ENCODE data around the gene LGALS13. TPM values are rescaled to one million over a fixed set of nuclear protein-coding genes. Genes with fewer than 3 reads are reported as not detected.
"Not testable (repeated sequence)": the region's sequence is repeated elsewhere in the genome, so short reads cannot be mapped to it uniquely, and the experiment has no call there.

The LGALS13 gene
- total RNA-seq, 1 donor from 2014 or later: not detected

- DNase-seq: no peak
- ATAC-seq: no peak
- intact Hi-C loops (cut with micrococcal nuclease): no loop called here
Measured at GRCh38 chr19:39607561-39607960, 5.2 kb downstream of the LGALS13 start.

GRCh38 chr19:39613597-39613996 lies 11.3 kb downstream of the LGALS13 start:
- intact Hi-C loops (cut with micrococcal nuclease): no loop called here
- ATAC-seq (no peak), DNase-seq (no peak)

GRCh38 chr19:39617745-39618144 lies 15.4 kb downstream of the LGALS13 start:
- ATAC-seq: no peak
- DNase-seq: no peak
- intact Hi-C loops (cut with micrococcal nuclease): no loop called here

- ATAC-seq: no peak
- intact Hi-C loops (cut with micrococcal nuclease): no loop called here
- DNase-seq: no peak
Measured at GRCh38 chr19:39623946-39624345, 21.6 kb downstream of the LGALS13 start.

GRCh38 chr19:39627631-39628030 lies 25.3 kb downstream of the LGALS13 start:
- intact Hi-C loops (cut with micrococcal nuclease); ATAC-seq; DNase-seq: not testable (repeated sequence)

- DNase-seq (no peak), ATAC-seq (no peak)
- intact Hi-C loops (cut with micrococcal nuclease): no loop called here
Measured at GRCh38 chr19:39631178-39631577, 28.9 kb downstream of the LGALS13 start.

- no peak for DNase-seq
- intact Hi-C loops (cut with micrococcal nuclease): no loop called here
- no peak for ATAC-seq
Measured at GRCh38 chr19:39631626-39632025, 29.3 kb downstream of the LGALS13 start.

- intact Hi-C loops (cut with micrococcal nuclease): no loop called here
- ATAC-seq (no peak), DNase-seq (no peak)
Measured at GRCh38 chr19:39637891-39638290, 35.6 kb downstream of the LGALS13 start.

- intact Hi-C loops (cut with micrococcal nuclease): no loop called here
- ATAC-seq (no peak), DNase-seq (no peak)
Measured at GRCh38 chr19:39641773-39642172, 39.4 kb downstream of the LGALS13 start.

GRCh38 chr19:39643591-39643990 lies 41.3 kb downstream of the LGALS13 start:
- ATAC-seq (no peak), DNase-seq (no peak)
- intact Hi-C loops (cut with micrococcal nuclease): no loop called here

- intact Hi-C loops (cut with micrococcal nuclease): no loop called here
- DNase-seq (no peak), ATAC-seq (no peak)
Measured at GRCh38 chr19:39645800-39646411, 43.6 kb downstream of the LGALS13 start.

GRCh38 chr19:39647918-39648317 lies 45.6 kb downstream of the LGALS13 start:
- DNase-seq: no peak
- no peak for ATAC-seq
- intact Hi-C loops (cut with micrococcal nuclease): no loop called here

- intact Hi-C loops (cut with micrococcal nuclease): no loop called here
- DNase-seq (no peak), ATAC-seq (no peak)
Measured at GRCh38 chr19:39655613-39656012, 53.3 kb downstream of the LGALS13 start, which contains the start of gene LGALS16. Gene LGALS16, plus strand, starts transcription at chr19:39655913. Its CDS starts 49 bp downstream, at chr19:39655962.

Other genes with a start within 250 kb of the LGALS13 start
- gene PAF1, start 211.4 kb upstream of the LGALS13 start, total RNA-seq: 34.8 TPM
- gene MED29, start 211.1 kb upstream of the LGALS13 start, total RNA-seq: 22.2 TPM
- gene ZFP36, start 195.7 kb upstream of the LGALS13 start, total RNA-seq: 53.0 TPM
- gene PLEKHG2, start 189.9 kb upstream of the LGALS13 start, total RNA-seq: 11.6 TPM
- 1,154 TPM for gene RPS16, start 166.6 kb upstream of the LGALS13 start, total RNA-seq
- 85.8 TPM for gene SUPT5H, start 156.9 kb upstream of the LGALS13 start, total RNA-seq
- gene TIMM50, start 121.7 kb upstream of the LGALS13 start, total RNA-seq: 75.3 TPM
- not detected for gene DLL3, start 103.6 kb upstream of the LGALS13 start, total RNA-seq
- gene SELENOV, start 87.4 kb upstream of the LGALS13 start, total RNA-seq: not detected
- gene EID2B, start 69.7 kb upstream of the LGALS13 start, total RNA-seq: 2.0 TPM
- gene EID2, start 62.4 kb upstream of the LGALS13 start, total RNA-seq: 9.9 TPM
- not detected for gene LGALS16, start 53.4 kb downstream of the LGALS13 start, total RNA-seq
- not detected for gene LGALS14, start 102.0 kb downstream of the LGALS13 start, total RNA-seq
- gene CLC, start 135.5 kb downstream of the LGALS13 start, total RNA-seq: not detected
- not detected for gene LEUTX, start 176.3 kb downstream of the LGALS13 start, total RNA-seq
- 27.3 TPM for gene DYRK1B, start 231.6 kb downstream of the LGALS13 start, total RNA-seq
- 57.3 TPM for gene FBL, start 243.9 kb downstream of the LGALS13 start, total RNA-seq